HTR-8/SVneo (cell line): ENCODE measurements around the gene PARVB.
"Not testable (repeated sequence)": the region's sequence is repeated elsewhere in the genome, so short reads cannot be mapped to it uniquely, and the experiment has no call there.

Experiments
- DNase-seq: peaks from one replicate; pipeline ENCODE4 v3.0.0; 2011; ENCODE audit warnings: low spot score, mixed read lengths; ENCODE audit not compliant: insufficient read length
- FAIRE-seq: peaks from 2 replicates; lab custom pipeline; 2011; peaks lifted over from hg19 to GRCh38; lab: Jason Lieb, UNC

Gene PARVB

GRCh38 chr22:43996170-43996980 lies 27.7 kb upstream of the PARVB start:
- FAIRE-seq (no peak), DNase-seq (no peak)

GRCh38 chr22:43996981-43997265 lies 27.2 kb upstream of the PARVB start:
- FAIRE-seq = no peak

GRCh38 chr22:43998679-43999264 lies 25.3 kb upstream of the PARVB start:
- FAIRE-seq (no peak), DNase-seq (no peak)

More at GRCh38 chr22:43996981-43997265, 27.2 kb upstream of the PARVB start:
- DNase-seq = no peak

- FAIRE-seq (no peak), DNase-seq (no peak)
Measured at GRCh38 chr22:43999378-43999777, 24.7 kb upstream of the PARVB start.

- no peak for DNase-seq
- FAIRE-seq = no peak
Measured at GRCh38 chr22:44000123-44000522, 24.0 kb upstream of the PARVB start.

- DNase-seq (no peak), FAIRE-seq (no peak)
Measured at GRCh38 chr22:44001521-44001920, 22.6 kb upstream of the PARVB start.

GRCh38 chr22:44002324-44002723 lies 21.8 kb upstream of the PARVB start:
- no peak for FAIRE-seq
- no peak for DNase-seq

GRCh38 chr22:44002997-44003396 lies 21.1 kb upstream of the PARVB start:
- FAIRE-seq = no peak

GRCh38 chr22:44003405-44004103 lies 20.5 kb upstream of the PARVB start:
- no peak for FAIRE-seq

More at GRCh38 chr22:44002997-44003396, 21.1 kb upstream of the PARVB start:
- DNase-seq = no peak

GRCh38 chr22:44004104-44004460 lies 20.0 kb upstream of the PARVB start:
- FAIRE-seq = no peak

More at GRCh38 chr22:44003405-44004103, 20.5 kb upstream of the PARVB start:
- DNase-seq = no peak

GRCh38 chr22:44005524-44005923 lies 18.6 kb upstream of the PARVB start:
- DNase-seq (no peak), FAIRE-seq (no peak)

More at GRCh38 chr22:44004104-44004460, 20.0 kb upstream of the PARVB start:
- DNase-seq = no peak

GRCh38 chr22:44012162-44012561 lies 11.9 kb upstream of the PARVB start:
- FAIRE-seq (no peak), DNase-seq (no peak)

- FAIRE-seq = no peak
Measured at GRCh38 chr22:44012591-44012990, 11.5 kb upstream of the PARVB start.

GRCh38 chr22:44014241-44014640 lies 9.9 kb upstream of the PARVB start:
- no peak for FAIRE-seq
- DNase-seq = no peak

More at GRCh38 chr22:44012591-44012990, 11.5 kb upstream of the PARVB start:
- DNase-seq = no peak

GRCh38 chr22:44016586-44016985 lies 7.5 kb upstream of the PARVB start:
- FAIRE-seq, DNase-seq: not testable (repeated sequence)

- DNase-seq (no peak), FAIRE-seq (no peak)
Measured at GRCh38 chr22:44018594-44018993, 5.5 kb upstream of the PARVB start.

- no peak for FAIRE-seq
Measured at GRCh38 chr22:44019416-44019815, 4.7 kb upstream of the PARVB start.

GRCh38 chr22:44019846-44020245 lies 4.3 kb upstream of the PARVB start:
- DNase-seq = no peak
- no peak for FAIRE-seq

More at GRCh38 chr22:44019416-44019815, 4.7 kb upstream of the PARVB start:
- DNase-seq = no peak

GRCh38 chr22:44020981-44021380 lies 3.1 kb upstream of the PARVB start:
- DNase-seq = no peak
- FAIRE-seq = no peak

- DNase-seq (peak; percentile 36), FAIRE-seq (peak; percentile 63)
Measured at GRCh38 chr22:44023404-44024287, 456 bp upstream of the PARVB start.
